Measurements from ENCODE around the gene RTN4.

Gene RTN4

DNA sequence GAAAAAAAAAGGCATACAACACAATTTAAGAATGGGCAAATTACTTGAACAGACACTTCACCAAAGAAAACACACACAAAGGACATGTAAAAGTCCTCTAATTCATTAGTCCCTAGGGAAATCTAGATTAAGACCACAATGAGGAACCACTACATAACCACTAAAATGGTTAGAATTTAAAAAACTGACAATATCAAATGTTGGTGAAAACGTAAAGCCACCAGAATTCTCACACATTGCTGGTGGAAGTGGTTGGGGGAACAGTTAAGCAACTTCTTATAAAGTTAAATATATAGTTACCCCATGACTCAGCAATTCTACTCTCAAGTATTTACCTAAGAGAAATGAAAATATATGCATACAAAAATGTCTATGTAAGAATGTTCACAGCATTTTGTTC, 11.8 kb downstream of the RTN4 start:
- TF ChIP-seq TAF1 (IDR thresholded peaks at IDR 0.05; ENCODE audit: borderline replicate concordance, insufficient read depth, low read length) (no peak), POLR2AphosphoS5 (IDR thresholded peaks at IDR 0.05; ENCODE audit: low read depth, low read length) (no peak)

DNA sequence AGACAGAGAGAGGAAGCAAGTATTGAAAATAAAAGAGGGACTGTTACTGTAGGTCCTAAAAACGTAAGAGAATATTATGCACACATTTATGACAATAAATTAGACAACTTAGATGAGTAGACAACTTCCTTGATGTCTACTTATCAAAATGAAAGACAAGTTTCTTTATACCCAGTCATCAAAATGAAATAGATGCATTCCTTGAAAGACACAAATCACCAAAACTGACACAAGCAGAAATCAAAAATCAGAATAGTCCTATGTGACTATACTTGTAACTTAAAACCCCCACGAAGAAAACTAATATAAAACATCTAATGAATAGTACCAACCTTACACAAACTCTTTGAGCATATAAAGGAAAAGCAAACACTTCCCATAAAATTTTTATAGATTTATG, 14.5 kb downstream of the RTN4 start:
- TF ChIP-seq TAF1 (IDR thresholded peaks at IDR 0.05; ENCODE audit: borderline replicate concordance, insufficient read depth, low read length) = no peak
- TF ChIP-seq SIN3A (IDR thresholded peaks at IDR 0.05; ENCODE audit: borderline replicate concordance, insufficient read depth, low read length) = no peak
- no peak for TF ChIP-seq FOXP2 (optimal IDR thresholded peaks at IDR 0.05; ENCODE audit: borderline replicate concordance, extremely low read depth, extremely low read length, insufficient read depth)
- TF ChIP-seq POLR2AphosphoS5 (IDR thresholded peaks at IDR 0.05; ENCODE audit: low read depth, low read length) = no peak
- TF ChIP-seq, protein P1, sequence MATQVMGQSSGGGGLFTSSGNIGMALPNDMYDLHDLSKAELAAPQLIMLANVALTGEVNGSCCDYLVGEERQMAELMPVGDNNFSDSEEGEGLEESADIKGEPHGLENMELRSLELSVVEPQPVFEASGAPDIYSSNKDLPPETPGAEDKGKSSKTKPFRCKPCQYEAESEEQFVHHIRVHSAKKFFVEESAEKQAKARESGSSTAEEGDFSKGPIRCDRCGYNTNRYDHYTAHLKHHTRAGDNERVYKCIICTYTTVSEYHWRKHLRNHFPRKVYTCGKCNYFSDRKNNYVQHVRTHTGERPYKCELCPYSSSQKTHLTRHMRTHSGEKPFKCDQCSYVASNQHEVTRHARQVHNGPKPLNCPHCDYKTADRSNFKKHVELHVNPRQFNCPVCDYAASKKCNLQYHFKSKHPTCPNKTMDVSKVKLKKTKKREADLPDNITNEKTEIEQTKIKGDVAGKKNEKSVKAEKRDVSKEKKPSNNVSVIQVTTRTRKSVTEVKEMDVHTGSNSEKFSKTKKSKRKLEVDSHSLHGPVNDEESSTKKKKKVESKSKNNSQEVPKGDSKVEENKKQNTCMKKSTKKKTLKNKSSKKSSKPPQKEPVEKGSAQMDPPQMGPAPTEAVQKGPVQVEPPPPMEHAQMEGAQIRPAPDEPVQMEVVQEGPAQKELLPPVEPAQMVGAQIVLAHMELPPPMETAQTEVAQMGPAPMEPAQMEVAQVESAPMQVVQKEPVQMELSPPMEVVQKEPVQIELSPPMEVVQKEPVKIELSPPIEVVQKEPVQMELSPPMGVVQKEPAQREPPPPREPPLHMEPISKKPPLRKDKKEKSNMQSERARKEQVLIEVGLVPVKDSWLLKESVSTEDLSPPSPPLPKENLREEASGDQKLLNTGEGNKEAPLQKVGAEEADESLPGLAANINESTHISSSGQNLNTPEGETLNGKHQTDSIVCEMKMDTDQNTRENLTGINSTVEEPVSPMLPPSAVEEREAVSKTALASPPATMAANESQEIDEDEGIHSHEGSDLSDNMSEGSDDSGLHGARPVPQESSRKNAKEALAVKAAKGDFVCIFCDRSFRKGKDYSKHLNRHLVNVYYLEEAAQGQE (IDR thresholded peaks at IDR 0.05; ENCODE audit: insufficient read depth in 1 of 2, low read depth in 2 of 2, low read length in 2 of 2) = no peak

DNA sequence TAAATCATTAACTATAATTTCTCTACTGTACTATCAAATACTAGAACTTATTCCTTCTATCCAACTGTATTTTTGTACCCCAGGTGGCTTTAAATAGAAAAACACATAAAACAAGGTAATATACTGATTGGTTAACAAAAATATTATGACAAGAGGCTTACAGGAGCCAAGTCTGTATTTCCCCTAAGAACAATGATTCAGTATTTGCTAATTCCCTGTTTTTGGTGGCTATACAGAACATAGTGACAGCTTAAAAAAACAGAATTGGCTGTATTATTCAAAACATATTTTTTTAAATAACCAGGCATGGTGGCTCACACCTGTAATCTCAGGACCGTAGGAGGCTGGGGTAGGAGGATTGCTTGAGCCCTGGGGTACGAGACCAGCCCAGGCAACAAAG, 16.3 kb downstream of the RTN4 start:
- no peak for TF ChIP-seq TAF1 (IDR thresholded peaks at IDR 0.05; ENCODE audit: borderline replicate concordance, insufficient read depth, low read length)
- TF ChIP-seq, protein P1 (IDR thresholded peaks at IDR 0.05; ENCODE audit: insufficient read depth in 1 of 2, low read depth in 2 of 2, low read length in 2 of 2) = no peak
- TF ChIP-seq SIN3A (IDR thresholded peaks at IDR 0.05; ENCODE audit: borderline replicate concordance, insufficient read depth, low read length) = no peak

DNA sequence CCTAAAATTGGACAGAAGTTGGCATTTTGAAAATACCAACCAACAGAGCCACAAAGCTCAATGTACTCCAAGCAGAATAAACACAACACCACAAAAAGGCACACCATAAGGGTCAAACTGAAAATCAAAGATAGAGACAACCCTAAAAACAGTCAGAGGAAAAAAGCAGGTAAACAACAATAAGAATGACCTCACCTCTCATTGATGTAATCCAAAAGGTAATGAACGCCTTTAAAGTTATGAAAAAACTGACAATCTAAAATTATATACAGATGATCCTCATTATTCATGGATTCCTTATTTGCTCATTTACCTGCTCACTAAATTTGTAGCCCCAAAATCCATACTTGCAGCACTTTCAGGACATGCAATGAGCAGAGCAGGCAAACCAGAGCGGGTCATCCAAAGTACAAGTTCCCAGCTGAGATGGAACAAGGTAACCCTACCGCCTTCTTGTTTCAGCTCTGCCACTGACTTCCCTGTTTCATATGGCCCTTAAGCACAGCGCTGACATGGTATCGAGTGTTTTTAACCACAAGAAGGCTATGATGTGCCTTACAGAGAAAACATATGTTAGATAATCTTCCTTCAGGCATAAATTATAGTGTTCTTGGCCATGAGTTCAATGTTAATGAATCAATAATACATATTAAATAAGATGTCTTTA, 17.0 kb downstream of the RTN4 start:
- no peak for TF ChIP-seq TAF1 (IDR thresholded peaks at IDR 0.05; ENCODE audit: borderline replicate concordance, insufficient read depth, low read length)
- TF ChIP-seq SIN3A (IDR thresholded peaks at IDR 0.05; ENCODE audit: borderline replicate concordance, insufficient read depth, low read length) = no peak
- no peak for TF ChIP-seq FOXP2 (optimal IDR thresholded peaks at IDR 0.05; ENCODE audit: borderline replicate concordance, extremely low read depth, extremely low read length, insufficient read depth)
- no peak for TF ChIP-seq POLR2AphosphoS5 (IDR thresholded peaks at IDR 0.05; ENCODE audit: low read depth, low read length)
- TF ChIP-seq, protein P1 (IDR thresholded peaks at IDR 0.05; ENCODE audit: insufficient read depth in 1 of 2, low read depth in 2 of 2, low read length in 2 of 2) = no peak

DNA sequence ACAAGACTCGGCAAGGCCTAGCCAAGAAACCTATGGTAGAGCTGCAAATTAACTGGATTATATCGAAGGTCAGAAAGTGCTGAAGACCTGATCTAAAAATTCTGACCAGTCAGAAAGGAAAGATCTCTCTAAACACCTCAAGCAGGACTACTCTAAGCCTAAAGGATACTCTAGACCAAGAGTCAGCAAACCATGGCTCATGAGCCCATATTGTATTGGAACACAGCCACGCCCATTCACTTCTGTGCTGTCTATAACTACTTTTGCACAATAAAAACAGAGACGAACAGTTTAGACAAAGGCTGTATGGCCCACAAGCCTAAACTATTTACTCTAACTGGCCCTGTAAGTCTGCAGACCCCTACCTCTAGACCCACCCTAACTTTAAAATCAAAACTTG, 18.7 kb downstream of the RTN4 start:
- no peak for TF ChIP-seq FOXP2 (optimal IDR thresholded peaks at IDR 0.05; ENCODE audit: borderline replicate concordance, extremely low read depth, extremely low read length, insufficient read depth)
- TF ChIP-seq TAF1 (IDR thresholded peaks at IDR 0.05; ENCODE audit: borderline replicate concordance, insufficient read depth, low read length) = no peak
- no peak for TF ChIP-seq POLR2AphosphoS5 (IDR thresholded peaks at IDR 0.05; ENCODE audit: low read depth, low read length)
- TF ChIP-seq, protein P1 (IDR thresholded peaks at IDR 0.05; ENCODE audit: insufficient read depth in 1 of 2, low read depth in 2 of 2, low read length in 2 of 2) = no peak
- no peak for TF ChIP-seq SIN3A (IDR thresholded peaks at IDR 0.05; ENCODE audit: borderline replicate concordance, insufficient read depth, low read length)

Data from PFSK-1 (cell line).